ENCODE measurements around the gene PRR20B.
"Not testable (repeated sequence)": the region's sequence is repeated elsewhere in the genome, so short reads cannot be mapped to it uniquely, and the experiment has no call there.

DNA sequence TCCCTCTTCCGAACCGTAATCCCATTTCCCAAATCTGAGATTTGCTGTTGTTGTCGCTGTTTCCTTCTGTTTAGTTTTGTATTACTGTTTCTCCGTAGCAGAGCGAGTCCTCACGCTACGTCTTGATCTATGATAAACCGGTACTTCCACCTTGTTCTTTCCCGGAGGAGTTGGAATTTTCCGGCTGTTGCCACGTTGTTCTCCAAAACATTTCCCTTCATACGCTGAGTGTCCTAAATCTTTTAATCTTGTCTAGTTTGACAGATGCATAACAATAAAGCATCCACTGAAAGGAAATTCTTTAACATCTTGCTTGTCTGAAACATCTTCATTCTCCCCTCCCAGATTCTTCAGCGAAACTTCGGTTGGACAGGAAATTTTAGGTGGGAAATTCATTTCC is 818 bp downstream of the PRR20B start:
- TF ChIP-seq, protein P1, sequence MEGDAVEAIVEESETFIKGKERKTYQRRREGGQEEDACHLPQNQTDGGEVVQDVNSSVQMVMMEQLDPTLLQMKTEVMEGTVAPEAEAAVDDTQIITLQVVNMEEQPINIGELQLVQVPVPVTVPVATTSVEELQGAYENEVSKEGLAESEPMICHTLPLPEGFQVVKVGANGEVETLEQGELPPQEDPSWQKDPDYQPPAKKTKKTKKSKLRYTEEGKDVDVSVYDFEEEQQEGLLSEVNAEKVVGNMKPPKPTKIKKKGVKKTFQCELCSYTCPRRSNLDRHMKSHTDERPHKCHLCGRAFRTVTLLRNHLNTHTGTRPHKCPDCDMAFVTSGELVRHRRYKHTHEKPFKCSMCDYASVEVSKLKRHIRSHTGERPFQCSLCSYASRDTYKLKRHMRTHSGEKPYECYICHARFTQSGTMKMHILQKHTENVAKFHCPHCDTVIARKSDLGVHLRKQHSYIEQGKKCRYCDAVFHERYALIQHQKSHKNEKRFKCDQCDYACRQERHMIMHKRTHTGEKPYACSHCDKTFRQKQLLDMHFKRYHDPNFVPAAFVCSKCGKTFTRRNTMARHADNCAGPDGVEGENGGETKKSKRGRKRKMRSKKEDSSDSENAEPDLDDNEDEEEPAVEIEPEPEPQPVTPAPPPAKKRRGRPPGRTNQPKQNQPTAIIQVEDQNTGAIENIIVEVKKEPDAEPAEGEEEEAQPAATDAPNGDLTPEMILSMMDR (conservative IDR thresholded peaks at IDR 0.05; ENCODE audit: low read depth, low read length): not testable (repeated sequence)
- TF ChIP-seq FOS (IDR thresholded peaks at IDR 0.05; ENCODE audit: low read depth, low read length); RAD21 (IDR thresholded peaks at IDR 0.05; ENCODE audit: low read length); SMC3 (IDR thresholded peaks at IDR 0.05; ENCODE audit: low read depth, low read length); MAZ (IDR thresholded peaks at IDR 0.05; ENCODE audit: borderline replicate concordance, low read depth, low read length); CEBPB (IDR thresholded peaks at IDR 0.05; ENCODE audit: low read depth, low read length); POLR2A (IDR thresholded peaks at IDR 0.05; ENCODE audit: low read depth, low read length); MAFK (IDR thresholded peaks at IDR 0.05; ENCODE audit: low read depth, low read length); BHLHE40 (IDR thresholded peaks at IDR 0.05; ENCODE audit: low read depth, low read length); RFX5 (IDR thresholded peaks at IDR 0.05; ENCODE audit: low read depth, low read length); RCOR1 (IDR thresholded peaks at IDR 0.05; ENCODE audit: insufficient replicate concordance, low read length); MXI1 (IDR thresholded peaks at IDR 0.05; ENCODE audit: borderline replicate concordance, low read depth, low read length): not testable (repeated sequence)
- TF ChIP-seq, protein P2, sequence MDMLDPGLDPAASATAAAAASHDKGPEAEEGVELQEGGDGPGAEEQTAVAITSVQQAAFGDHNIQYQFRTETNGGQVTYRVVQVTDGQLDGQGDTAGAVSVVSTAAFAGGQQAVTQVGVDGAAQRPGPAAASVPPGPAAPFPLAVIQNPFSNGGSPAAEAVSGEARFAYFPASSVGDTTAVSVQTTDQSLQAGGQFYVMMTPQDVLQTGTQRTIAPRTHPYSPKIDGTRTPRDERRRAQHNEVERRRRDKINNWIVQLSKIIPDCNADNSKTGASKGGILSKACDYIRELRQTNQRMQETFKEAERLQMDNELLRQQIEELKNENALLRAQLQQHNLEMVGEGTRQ (IDR thresholded peaks at IDR 0.05; ENCODE audit: low read depth, low read length): not testable (repeated sequence)
- TF ChIP-seq, protein P3, sequence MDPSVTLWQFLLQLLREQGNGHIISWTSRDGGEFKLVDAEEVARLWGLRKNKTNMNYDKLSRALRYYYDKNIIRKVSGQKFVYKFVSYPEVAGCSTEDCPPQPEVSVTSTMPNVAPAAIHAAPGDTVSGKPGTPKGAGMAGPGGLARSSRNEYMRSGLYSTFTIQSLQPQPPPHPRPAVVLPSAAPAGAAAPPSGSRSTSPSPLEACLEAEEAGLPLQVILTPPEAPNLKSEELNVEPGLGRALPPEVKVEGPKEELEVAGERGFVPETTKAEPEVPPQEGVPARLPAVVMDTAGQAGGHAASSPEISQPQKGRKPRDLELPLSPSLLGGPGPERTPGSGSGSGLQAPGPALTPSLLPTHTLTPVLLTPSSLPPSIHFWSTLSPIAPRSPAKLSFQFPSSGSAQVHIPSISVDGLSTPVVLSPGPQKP (IDR thresholded peaks at IDR 0.05; ENCODE audit: borderline replicate concordance, low read depth, low read length): not testable (repeated sequence)

All from IMR-90 (cell line).